ENCODE results near the gene KDM2B.

GRCh38 chr12:121436706-121437105 is 144.1 kb downstream of the KDM2B start:
- TF ChIP-seq, protein P1, sequence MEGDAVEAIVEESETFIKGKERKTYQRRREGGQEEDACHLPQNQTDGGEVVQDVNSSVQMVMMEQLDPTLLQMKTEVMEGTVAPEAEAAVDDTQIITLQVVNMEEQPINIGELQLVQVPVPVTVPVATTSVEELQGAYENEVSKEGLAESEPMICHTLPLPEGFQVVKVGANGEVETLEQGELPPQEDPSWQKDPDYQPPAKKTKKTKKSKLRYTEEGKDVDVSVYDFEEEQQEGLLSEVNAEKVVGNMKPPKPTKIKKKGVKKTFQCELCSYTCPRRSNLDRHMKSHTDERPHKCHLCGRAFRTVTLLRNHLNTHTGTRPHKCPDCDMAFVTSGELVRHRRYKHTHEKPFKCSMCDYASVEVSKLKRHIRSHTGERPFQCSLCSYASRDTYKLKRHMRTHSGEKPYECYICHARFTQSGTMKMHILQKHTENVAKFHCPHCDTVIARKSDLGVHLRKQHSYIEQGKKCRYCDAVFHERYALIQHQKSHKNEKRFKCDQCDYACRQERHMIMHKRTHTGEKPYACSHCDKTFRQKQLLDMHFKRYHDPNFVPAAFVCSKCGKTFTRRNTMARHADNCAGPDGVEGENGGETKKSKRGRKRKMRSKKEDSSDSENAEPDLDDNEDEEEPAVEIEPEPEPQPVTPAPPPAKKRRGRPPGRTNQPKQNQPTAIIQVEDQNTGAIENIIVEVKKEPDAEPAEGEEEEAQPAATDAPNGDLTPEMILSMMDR (IDR thresholded peaks at IDR 0.05; ENCODE audit: low read depth, low read length, poor library complexity, severe bottlenecking), result no peak
- no peak for TF ChIP-seq EZH2phosphoT487 (IDR thresholded peaks at IDR 0.05; ENCODE audit: borderline replicate concordance, low read length)

Measured in DOHH2 (cell line).